Stimulated activated CD4-positive, alpha-beta T cell treated with anti-CD3 and anti-CD28 coated beads, Interleukin-15, amount 100 ng/mL, for 48 hours (primary cell): ENCODE results near the gene EIPR1.

ENCODE experiments used
- DNase-seq, 2 donors: peaks; one replicate each; pipeline ENCODE4 v3.0.0-alpha.2; 2020; ENCODE audit warnings: low read depth in 2 of 2

EIPR1 gene

DNA sequence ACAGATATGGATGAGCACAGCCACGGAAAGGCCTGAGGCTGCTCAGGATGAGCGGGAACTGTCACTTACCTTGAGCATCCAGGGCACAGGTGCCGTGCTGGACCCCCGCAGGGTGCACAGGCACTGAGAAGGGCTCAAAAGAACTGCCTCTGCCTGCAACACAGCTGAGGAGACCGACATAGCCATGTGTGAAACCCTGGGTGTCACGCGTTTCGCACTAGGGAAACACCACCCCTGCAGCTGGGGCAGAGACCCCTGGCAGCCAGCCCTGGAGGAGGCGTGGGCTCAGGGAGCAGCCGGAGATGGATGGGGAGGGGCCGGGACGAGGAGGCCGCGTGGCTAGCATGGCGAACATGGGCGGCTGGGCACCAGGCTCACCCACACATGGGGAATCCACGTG lies 228.9 kb downstream of the EIPR1 start:
- DNase-seq = no peak

DNA sequence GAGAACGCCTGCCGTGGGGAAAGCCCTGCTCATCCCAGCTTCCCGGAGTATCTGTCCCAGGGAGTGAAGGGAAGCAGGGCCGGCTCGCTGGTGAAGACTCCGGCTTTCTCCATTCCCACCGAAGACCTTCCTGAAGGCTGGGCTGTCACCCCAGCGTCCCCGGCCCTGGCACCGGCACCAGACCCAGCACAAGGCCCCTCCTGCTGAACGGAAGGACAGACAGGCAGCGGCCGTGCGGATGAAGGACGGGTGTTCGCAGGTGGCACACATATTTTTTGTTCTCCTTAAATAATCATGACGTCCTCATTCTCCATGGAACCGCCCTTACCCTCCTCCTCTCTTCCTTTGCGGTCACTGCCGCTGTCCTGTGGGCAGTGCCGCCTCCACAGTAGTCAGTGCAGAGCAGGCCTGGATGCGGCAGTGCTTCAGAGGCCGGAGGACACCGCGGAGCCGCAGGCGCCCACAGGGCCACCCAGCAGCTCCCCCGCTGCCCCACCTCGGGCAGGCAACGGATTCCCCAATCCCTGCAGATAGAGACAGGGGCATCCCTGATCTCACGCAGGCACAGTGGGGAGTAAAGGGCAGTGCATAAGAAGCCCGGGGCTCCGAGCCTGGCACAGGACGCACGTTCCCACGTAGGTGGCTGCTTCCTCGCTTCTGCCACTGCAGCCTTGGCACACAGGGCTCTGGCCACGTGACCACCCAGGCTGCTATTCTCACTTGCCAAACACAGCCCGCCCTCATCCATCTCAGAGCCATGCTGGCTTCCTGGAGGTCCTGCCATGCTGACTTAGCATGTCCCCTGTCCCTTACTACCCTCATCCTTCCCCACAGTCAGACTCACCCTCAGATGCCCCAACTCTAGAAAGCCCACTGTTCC lies 229.7 kb downstream of the EIPR1 start:
- DNase-seq = no peak

DNA sequence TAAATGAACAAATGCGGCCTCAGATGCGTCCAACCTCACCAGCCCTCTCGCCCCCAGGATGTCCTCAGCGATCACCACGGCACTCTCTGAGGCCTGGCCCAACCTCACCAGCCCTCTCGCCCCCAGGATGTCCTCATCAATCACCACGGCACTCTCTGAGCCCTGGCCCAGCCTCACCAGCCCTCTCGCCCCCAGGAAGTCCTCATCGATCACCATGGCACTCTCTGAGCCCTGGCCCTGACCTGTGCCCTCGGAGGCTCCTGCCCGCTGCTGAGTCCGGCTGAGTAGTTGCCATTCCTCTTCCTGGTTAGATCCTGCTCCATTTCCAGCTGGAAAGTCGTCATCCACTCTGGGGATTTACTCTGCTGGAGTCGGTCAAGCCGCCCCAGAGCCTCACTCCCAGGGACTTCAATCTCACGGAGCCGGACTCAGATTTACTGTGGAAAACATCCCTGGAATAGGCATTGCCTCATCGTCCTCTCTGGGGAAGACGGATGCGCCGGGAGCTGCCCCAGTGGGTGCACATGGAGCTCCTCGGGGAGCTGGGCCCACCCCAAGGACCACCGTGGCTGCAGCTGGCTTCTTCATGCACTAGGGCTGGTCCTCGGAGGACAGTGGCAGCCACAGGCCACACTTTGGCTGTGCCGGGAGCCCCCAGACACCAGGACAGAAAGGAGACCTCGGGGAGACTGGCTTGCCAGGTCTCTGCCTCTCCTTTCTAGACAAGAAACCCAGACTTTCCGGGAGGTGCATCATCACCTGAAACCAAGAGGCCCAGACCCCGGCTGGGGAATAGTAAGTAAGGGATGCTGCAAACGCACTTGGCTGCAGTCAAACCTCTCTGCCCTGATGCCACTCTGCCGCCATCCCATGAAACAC lies 230.6 kb downstream of the EIPR1 start:
- no peak for DNase-seq

- DNase-seq = no peak
Measured at GRCh38 chr2:3146175-3146574, 231.4 kb downstream of the EIPR1 start.

DNA sequence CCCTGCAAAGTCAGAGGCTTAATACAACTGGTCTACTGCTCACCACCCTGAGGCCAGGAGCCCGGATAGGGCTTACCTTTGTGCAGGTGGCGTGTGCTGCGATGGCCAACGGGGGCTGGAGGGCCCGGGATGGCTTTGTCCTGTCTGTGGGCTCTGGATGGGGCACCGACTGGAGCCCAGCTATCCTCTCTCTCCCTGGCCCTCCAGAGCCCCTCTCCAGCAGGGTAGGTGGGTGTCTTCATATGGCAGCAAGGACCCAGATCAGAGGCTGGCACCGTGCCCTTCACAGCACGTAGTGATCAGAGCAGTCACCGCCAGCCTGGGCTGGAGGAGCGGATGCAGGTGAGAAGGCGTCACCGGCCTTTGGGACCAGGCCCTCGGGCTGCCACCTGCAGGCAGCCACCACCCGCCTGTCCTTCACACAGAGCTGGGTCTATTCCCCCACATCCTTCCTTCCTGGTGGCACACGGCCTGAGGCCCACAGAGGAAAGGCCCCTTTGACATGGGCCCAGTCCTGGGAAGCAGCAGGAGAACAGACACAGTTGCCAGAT lies 232.1 kb downstream of the EIPR1 start:
- DNase-seq = no peak

DNA sequence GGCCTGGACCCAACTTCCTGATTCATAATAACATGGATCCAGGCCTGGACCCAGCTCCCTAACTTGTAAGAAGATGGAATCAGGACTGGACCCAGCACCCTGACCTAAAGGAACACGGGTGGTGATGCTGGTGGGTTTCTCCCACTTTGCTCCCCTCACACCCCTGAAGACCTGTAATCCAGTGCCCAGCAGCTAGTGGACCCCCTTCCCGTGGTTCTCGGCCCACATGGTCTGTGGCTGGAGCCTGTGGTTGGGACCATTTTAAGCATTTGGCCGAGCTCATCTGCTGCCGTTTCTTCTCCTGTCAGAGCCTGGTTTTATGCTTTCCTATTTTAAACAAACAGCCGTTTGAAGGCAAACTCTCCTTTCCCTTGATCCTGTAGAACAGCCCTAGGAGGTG lies 232.8 kb downstream of the EIPR1 start:
- DNase-seq = no peak

DNA sequence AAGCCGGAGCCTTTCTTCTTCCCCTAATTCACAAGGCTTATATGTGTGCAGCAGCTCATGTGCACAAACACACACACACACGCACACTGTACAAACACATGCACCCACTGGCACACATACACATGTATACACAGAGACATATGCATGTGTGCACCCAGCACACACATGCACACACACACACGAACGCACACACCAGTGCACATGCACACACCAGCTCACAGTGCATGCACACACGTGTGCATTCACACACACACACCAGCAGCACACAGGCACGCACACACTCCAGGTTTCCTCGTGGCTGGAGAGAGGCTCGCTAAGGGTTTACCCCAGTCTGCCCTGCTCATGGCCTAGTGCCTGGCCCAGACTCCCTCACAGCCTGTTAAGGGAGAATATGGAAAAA lies 234.0 kb downstream of the EIPR1 start:
- DNase-seq = no peak

DNA sequence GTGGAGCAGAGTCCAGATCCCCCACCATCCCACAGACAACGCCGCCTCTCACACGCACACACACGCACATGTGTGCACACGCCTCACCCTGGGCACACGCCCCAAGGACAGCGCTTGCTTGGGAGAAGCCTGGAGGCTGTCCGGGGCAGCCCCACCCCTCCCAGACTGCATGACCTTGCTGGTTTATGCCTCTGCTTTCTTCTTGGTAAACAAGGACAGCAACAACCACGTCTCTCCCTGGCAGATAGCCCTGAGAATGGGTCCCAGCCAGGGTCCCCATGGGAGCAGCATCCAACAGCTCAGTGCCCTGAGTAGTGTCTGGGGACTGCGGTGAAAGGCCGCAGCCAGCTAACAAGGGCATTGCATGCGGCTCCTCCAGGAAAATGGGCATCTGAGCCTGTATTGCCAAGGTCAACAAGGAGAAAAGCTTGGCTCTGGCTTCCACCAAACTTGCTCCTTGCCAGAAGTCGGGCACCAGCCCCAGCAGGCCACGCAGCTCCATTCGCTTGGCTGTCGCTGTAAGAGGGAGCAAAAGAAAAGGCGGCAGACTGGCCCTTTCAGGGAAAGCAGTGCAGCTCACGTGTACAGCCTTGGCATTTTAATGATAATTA lies 234.6 kb downstream of the EIPR1 start:
- DNase-seq = no peak

GRCh38 chr2:3142210-3142609 lies 235.4 kb downstream of the EIPR1 start:
- no peak for DNase-seq

- no peak for DNase-seq
Measured at GRCh38 chr2:3141696-3142095, 235.9 kb downstream of the EIPR1 start.

GRCh38 chr2:3139906-3140305 lies 237.7 kb downstream of the EIPR1 start:
- no peak for DNase-seq
